ENCODE data around the gene TYMP. TPM values are rescaled to one million over a fixed set of nuclear protein-coding genes. Genes with fewer than 3 reads are reported as not detected.

The TYMP gene
- total RNA-seq, 1 donor from 2014 or later = 6.3 TPM

GRCh38 chr22:50483556-50483955 is 46.3 kb downstream of the TYMP start:
- Mint-ChIP-seq H3K4me1 (ENCODE audit: unreplicated experiment) (no peaks in the 10 kb centered on the region), H3K9me3 (ENCODE audit: unreplicated experiment) (no peaks in the 10 kb centered on the region), H3K4me3 (ENCODE audit: unreplicated experiment) (no peak overlapping the region), H3K27ac (ENCODE audit: unreplicated experiment) (no peak overlapping the region), H3K36me3 (ENCODE audit: low read depth, unreplicated experiment) (no peaks in the 10 kb centered on the region), H3K27me3 (ENCODE audit: unreplicated experiment) (peaks cover 24% of the 10 kb centered on the region)
- no peak for DNase-seq (ENCODE audit: low spot score)
- TF ChIP-seq CTCF (IDR thresholded peaks at IDR 0.05; ENCODE audit: unreplicated experiment) = no peak

- no peak overlapping the region for H3K27ac Mint-ChIP-seq (ENCODE audit: unreplicated experiment)
- DNase-seq (ENCODE audit: low spot score) = no peak
- TF ChIP-seq CTCF (IDR thresholded peaks at IDR 0.05; ENCODE audit: unreplicated experiment) = no peak
- no peaks in the 10 kb centered on the region for H3K4me1 Mint-ChIP-seq (ENCODE audit: unreplicated experiment)
- no peaks in the 10 kb centered on the region for H3K9me3 Mint-ChIP-seq (ENCODE audit: unreplicated experiment)
- no peak overlapping the region for H3K4me3 Mint-ChIP-seq (ENCODE audit: unreplicated experiment)
- H3K36me3 Mint-ChIP-seq (ENCODE audit: low read depth, unreplicated experiment) = no peaks in the 10 kb centered on the region
- peaks cover 26% of the 10 kb centered on the region for H3K27me3 Mint-ChIP-seq (ENCODE audit: unreplicated experiment)
Measured at GRCh38 chr22:50483106-50483505, 46.7 kb downstream of the TYMP start.

- H3K27me3 Mint-ChIP-seq (ENCODE audit: unreplicated experiment) = peaks cover 26% of the 10 kb centered on the region
- no peak for DNase-seq (ENCODE audit: low spot score)
- no peak overlapping the region for H3K4me3 Mint-ChIP-seq (ENCODE audit: unreplicated experiment)
Measured at GRCh38 chr22:50482107-50483074, 47.4 kb downstream of the TYMP start.

GRCh38 chr22:50481440-50482106 is 48.2 kb downstream of the TYMP start, which contains the start of gene ADM2:
ADM2 (plus strand) TSS chr22:50481543; CDS start chr22:50481848, 305 bp downstream.
- Mint-ChIP-seq H3K4me3 (ENCODE audit: unreplicated experiment) (peak within 1 kb of the TSS; percentile 25), H3K4me1 (ENCODE audit: unreplicated experiment) (no peaks in the 10 kb centered on the region), H3K36me3 (ENCODE audit: low read depth, unreplicated experiment) (no peaks in the 10 kb centered on the region), H3K27me3 (ENCODE audit: unreplicated experiment) (peaks cover 32% of the 10 kb centered on the region), H3K9me3 (ENCODE audit: unreplicated experiment) (no peaks in the 10 kb centered on the region), H3K27ac (ENCODE audit: unreplicated experiment) (no peak within 1 kb of the TSS)
- peak; percentile 36 for DNase-seq (ENCODE audit: low spot score)
- no peak for TF ChIP-seq CTCF (IDR thresholded peaks at IDR 0.05; ENCODE audit: unreplicated experiment)

More at GRCh38 chr22:50482107-50483074, 47.4 kb downstream of the TYMP start:
- no peak for TF ChIP-seq CTCF (IDR thresholded peaks at IDR 0.05; ENCODE audit: unreplicated experiment)
- H3K36me3 Mint-ChIP-seq (ENCODE audit: low read depth, unreplicated experiment) = no peaks in the 10 kb centered on the region
- H3K4me1 Mint-ChIP-seq (ENCODE audit: unreplicated experiment) = no peaks in the 10 kb centered on the region
- H3K27ac Mint-ChIP-seq (ENCODE audit: unreplicated experiment) = no peak overlapping the region
- no peaks in the 10 kb centered on the region for H3K9me3 Mint-ChIP-seq (ENCODE audit: unreplicated experiment)
